MCF 10A (cell line): ENCODE data around the gene PTPRN2. TPM values are rescaled to one million over a fixed set of nuclear protein-coding genes. Genes with fewer than 3 reads are reported as not detected.

Experiments used
- BruUV-seq: library from RNA; stranded (reverse); fragments of 400-500 nt; replicated peaks from 2 replicates; lab custom pipeline; 2021; lab: Mats Ljungman, UMichigan
- CTCF ChIA-PET: fragments of 300-600 bp; sonication (Branson Sonifier 250); formaldehyde crosslinking; extraction: SDS; loops from one replicate; lab custom pipeline; 2021; ENCODE audit warnings: antibody characterized with exemption, inconsistent platforms; lab: Yijun Ruan, JAX
- POLR2A ChIA-PET: fragments of 300-600, 350-650 bp; sonication (Branson Sonifier 250); formaldehyde crosslinking; extraction: SDS; loops from one replicate; lab custom pipeline; 2020; ENCODE audit warnings: antibody characterized with exemption, inconsistent platforms; lab: Yijun Ruan, JAX
- DNase-seq: peaks from one replicate; pipeline ENCODE4 v3.0.0-alpha.2; 2018; ENCODE audit not compliant: unreplicated experiment
- H3K27ac Mint-ChIP-seq: one replicate; pipeline ENCODE4 v1.8.0; 2022; ENCODE audit warnings: mild to moderate bottlenecking, low read depth, mixed read lengths; ENCODE audit not compliant: unreplicated experiment
- H3K27me3 Mint-ChIP-seq: one replicate; pipeline ENCODE4 v1.8.0; 2022; ENCODE audit warnings: mixed read lengths; ENCODE audit not compliant: insufficient read depth, unreplicated experiment
- H3K36me3 Mint-ChIP-seq: one replicate; pipeline ENCODE4 v1.8.0; 2022; ENCODE audit warnings: mild to moderate bottlenecking, moderate library complexity, mixed read lengths; ENCODE audit not compliant: insufficient read depth, unreplicated experiment
- H3K4me1 Mint-ChIP-seq: one replicate; pipeline ENCODE4 v1.8.0; 2022; ENCODE audit warnings: mixed read lengths; ENCODE audit not compliant: insufficient read depth, unreplicated experiment
- H3K4me3 Mint-ChIP-seq: one replicate; pipeline ENCODE4 v1.8.0; 2022; ENCODE audit warnings: mild to moderate bottlenecking, moderate library complexity, mixed read lengths; ENCODE audit not compliant: unreplicated experiment
- H3K9me3 Mint-ChIP-seq: one replicate; pipeline ENCODE4 v1.8.0; 2022; ENCODE audit warnings: mixed read lengths; ENCODE audit not compliant: unreplicated experiment
- intact Hi-C: fragments of 100-400 bp; cut with micrococcal nuclease; formaldehyde crosslinking; loops from 2 replicates; pipeline ENCODE4 v1.14.1; 2022
- total RNA-seq: library from RNA; stranded (reverse); gene quantifications from 2 replicates; pipeline ENCODE4 v1.2.3, GENCODE V29; 2022
- TF ChIP-seq, protein P1 (sequence below): fragments of 200-600 bp; IDR thresholded peaks from one replicate; pipeline ENCODE4 v1.8.0; 2022; ENCODE audit warnings: antibody characterized with exemption, mild to moderate bottlenecking; ENCODE audit not compliant: unreplicated experiment

PTPRN2 gene
- total RNA-seq, 1 experiment from 2014 or later = 4.5 TPM

DNA sequence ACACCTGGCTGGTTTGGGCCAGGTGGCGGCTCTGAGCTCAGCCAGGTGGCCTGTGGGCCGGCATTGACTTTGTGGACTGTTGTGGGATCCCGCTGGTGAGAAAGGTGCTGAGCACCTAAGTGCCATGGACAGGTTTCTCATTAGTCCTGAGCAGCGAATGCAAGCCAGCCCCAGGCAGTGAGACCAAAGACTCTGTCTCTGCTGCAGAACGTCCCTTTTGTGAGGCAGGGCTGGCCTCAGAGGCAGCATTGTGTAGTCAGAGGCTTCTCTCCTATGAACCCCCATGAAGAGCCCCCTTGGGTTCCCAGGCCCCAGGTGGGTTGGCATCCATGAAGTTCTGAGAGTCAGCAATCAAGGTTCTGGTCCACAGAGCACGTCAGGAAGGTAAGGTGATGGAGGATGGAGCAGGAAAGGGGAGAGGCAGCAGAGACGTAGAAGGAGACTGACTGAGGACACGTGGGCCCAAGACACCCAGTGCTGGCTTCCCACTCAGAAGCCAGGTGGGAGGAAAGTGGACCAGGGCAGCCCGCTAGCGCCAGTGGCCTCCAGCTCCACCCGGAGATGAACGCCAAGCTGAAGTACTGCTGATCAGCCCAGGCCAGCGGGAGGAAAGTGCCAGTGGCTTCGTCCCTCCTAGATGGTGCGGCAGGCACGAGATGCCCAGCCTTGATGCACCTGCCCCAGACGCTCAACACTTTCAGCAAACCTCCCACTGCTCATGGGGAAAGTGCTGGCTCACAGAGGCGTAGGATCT, 19.2 kb upstream of the PTPRN2 start:
- peaks cover 13% of the 10 kb centered on the region for H3K36me3 Mint-ChIP-seq
- DNase-seq = no peak
- no peaks in the 10 kb centered on the region for H3K27me3 Mint-ChIP-seq
- intact Hi-C loops = no loop called here
- no peaks in the 10 kb centered on the region for H3K9me3 Mint-ChIP-seq
- no peaks in the 10 kb centered on the region for H3K4me1 Mint-ChIP-seq
- no TSS peak for BruUV-seq
- H3K4me3 Mint-ChIP-seq = no peak overlapping the region
- CTCF ChIA-PET = no interaction called here
- H3K27ac Mint-ChIP-seq = no peak overlapping the region
- POLR2A ChIA-PET = no interaction called here
- TF ChIP-seq, protein P1, sequence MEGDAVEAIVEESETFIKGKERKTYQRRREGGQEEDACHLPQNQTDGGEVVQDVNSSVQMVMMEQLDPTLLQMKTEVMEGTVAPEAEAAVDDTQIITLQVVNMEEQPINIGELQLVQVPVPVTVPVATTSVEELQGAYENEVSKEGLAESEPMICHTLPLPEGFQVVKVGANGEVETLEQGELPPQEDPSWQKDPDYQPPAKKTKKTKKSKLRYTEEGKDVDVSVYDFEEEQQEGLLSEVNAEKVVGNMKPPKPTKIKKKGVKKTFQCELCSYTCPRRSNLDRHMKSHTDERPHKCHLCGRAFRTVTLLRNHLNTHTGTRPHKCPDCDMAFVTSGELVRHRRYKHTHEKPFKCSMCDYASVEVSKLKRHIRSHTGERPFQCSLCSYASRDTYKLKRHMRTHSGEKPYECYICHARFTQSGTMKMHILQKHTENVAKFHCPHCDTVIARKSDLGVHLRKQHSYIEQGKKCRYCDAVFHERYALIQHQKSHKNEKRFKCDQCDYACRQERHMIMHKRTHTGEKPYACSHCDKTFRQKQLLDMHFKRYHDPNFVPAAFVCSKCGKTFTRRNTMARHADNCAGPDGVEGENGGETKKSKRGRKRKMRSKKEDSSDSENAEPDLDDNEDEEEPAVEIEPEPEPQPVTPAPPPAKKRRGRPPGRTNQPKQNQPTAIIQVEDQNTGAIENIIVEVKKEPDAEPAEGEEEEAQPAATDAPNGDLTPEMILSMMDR = no peak

DNA sequence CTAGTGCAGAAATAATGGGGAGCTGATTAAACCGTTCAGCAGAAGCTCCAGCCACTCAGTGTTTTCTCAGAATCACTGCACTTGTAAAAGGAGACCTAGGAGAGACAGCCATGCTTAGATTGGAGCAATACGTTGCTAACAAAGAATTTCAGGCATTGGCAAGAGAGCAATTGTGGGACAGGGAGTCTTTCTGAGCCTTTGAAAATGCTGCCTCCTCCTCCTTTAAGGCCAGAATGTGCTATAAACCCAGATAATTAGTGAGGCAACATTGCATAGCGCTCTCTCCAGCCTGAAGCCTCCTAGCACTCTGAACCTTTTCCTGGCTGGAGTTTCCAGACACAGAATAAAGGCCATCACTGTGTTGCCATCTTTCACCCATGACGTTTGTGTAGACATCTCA, 18.5 kb upstream of the PTPRN2 start:
- TF ChIP-seq, protein P1 = no peak
- Mint-ChIP-seq H3K36me3 (peaks cover 13% of the 10 kb centered on the region), H3K4me3 (no peak overlapping the region), H3K9me3 (no peaks in the 10 kb centered on the region), H3K27me3 (no peaks in the 10 kb centered on the region), H3K4me1 (no peaks in the 10 kb centered on the region), H3K27ac (no peak overlapping the region)
- POLR2A ChIA-PET = no interaction called here
- intact Hi-C loops = no loop called here
- CTCF ChIA-PET = no interaction called here
- no peak for DNase-seq
- no TSS peak for BruUV-seq

DNA sequence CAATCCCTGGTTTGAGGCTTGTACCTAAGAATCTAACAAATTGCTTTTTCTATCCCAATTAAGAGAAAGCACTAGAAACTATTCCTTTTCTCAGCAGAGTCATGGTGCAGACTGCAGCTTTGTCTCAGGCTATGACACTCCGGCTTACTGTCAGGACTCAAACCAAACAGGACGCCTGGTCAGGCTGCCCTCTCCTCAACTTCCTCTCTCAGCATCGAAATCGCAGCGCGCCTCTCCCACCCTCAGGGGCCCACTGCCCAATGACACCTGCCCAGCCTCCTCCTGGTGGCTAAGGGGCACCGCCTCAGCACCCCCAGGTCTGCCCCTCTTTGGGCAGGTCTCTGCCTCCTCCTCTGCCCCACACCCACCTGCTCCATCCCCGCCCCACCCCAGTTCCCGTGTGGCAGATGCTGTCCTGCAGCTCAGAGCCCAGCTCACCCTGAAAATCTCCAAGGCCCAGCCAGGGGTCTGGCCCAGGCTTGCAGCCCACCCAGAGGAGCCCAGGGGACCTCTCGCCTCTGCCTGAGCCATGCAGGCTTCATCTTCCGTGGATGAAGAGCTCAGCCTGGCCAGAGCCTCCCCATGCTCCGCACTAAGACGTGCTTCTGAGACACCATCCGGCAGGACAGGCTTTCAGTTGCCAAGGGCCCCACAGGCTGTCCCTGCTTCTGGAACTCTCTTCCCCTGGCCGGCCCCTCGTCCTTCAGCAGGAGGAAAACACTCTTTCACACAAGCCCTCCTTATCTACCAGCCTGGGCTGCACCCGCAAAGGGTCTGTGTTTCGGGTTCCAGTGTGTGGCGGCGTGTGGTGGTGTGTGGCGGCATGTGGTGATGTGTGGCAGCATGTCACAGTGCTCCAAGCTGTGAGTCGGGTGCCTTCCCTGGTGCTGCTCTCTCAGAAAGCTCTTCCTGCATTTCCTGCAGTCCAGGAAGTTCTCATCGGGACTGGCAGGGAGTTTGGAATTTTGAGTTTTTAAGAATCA, 16.4 kb upstream of the PTPRN2 start:
- Mint-ChIP-seq H3K27ac (no peak overlapping the region), H3K4me3 (no peak overlapping the region), H3K9me3 (no peaks in the 10 kb centered on the region), H3K27me3 (no peaks in the 10 kb centered on the region), H3K4me1 (no peaks in the 10 kb centered on the region), H3K36me3 (peaks cover 19% of the 10 kb centered on the region)
- no TSS peak for BruUV-seq
- DNase-seq = no peak
- TF ChIP-seq, protein P1 = no peak
- intact Hi-C loops = no loop called here
- ChIA-PET CTCF (no interaction called here), POLR2A (no interaction called here)
